ENCODE results near the gene CYB561D1.
A peak's percentile ranks its signal among the peaks of the same experiment; 100 is the strongest.
"Not testable (repeated sequence)": the region's sequence is repeated elsewhere in the genome, so short reads cannot be mapped to it uniquely, and the experiment has no call there.

CYB561D1 gene

GRCh38 chr1:109493805-109494539, at the start of gene CYB561D1:
TSS of gene CYB561D1 (plus strand) at chr1:109494094. CDS start at chr1:109494140, 46 bp downstream.
- Histone ChIP-seq H3K27me3 (ENCODE audit: insufficient read depth, low read length) (no peaks in the 10 kb centered on the region), H3K4me2 (ENCODE audit: low read length) (peak within 1 kb of the TSS; percentile 68), H3K9ac (ENCODE audit: low read length) (peak within 1 kb of the TSS; percentile 68), H3K36me3 (ENCODE audit: insufficient read depth, low read length) (peaks cover 10% of the 10 kb centered on the region; the same call in 1 of the 2 replicates), H3K79me2 (ENCODE audit: insufficient read depth, low read length) (no peaks in the 10 kb centered on the region), H4K20me1 (ENCODE audit: insufficient read depth, low read length) (no peaks in the 10 kb centered on the region), H3K4me3 (ENCODE audit: low read depth, low read length, poor library complexity, severe bottlenecking) (peak within 1 kb of the TSS; percentile 76), H2AFZ (ENCODE audit: low read length) (no peak within 1 kb of the TSS), H3K4me1 (ENCODE audit: insufficient read depth, low read length, severe bottlenecking) (peaks cover 17% of the 10 kb centered on the region), H3K9me3 (ENCODE audit: low read length) (no peaks in the 10 kb centered on the region), H3K27ac (ENCODE audit: low read depth, low read length, poor library complexity, severe bottlenecking) (peak within 1 kb of the TSS; percentile 60), H3K9me2 (ENCODE audit: low read depth, low read length) (no peaks in the 10 kb centered on the region), H3F3A (ENCODE audit: insufficient read depth, low read length) (no peaks in the 10 kb centered on the region)
- TF ChIP-seq, protein P1, sequence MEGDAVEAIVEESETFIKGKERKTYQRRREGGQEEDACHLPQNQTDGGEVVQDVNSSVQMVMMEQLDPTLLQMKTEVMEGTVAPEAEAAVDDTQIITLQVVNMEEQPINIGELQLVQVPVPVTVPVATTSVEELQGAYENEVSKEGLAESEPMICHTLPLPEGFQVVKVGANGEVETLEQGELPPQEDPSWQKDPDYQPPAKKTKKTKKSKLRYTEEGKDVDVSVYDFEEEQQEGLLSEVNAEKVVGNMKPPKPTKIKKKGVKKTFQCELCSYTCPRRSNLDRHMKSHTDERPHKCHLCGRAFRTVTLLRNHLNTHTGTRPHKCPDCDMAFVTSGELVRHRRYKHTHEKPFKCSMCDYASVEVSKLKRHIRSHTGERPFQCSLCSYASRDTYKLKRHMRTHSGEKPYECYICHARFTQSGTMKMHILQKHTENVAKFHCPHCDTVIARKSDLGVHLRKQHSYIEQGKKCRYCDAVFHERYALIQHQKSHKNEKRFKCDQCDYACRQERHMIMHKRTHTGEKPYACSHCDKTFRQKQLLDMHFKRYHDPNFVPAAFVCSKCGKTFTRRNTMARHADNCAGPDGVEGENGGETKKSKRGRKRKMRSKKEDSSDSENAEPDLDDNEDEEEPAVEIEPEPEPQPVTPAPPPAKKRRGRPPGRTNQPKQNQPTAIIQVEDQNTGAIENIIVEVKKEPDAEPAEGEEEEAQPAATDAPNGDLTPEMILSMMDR (IDR thresholded peaks at IDR 0.05; ENCODE audit: low read length), result peak; percentile 89
- no peak for TF ChIP-seq EZH2 (IDR thresholded peaks at IDR 0.05; ENCODE audit: borderline replicate concordance, low read length)

- TF ChIP-seq, protein P1 (IDR thresholded peaks at IDR 0.05; ENCODE audit: low read length), result no peak
- H3K9me2 ChIP-seq (ENCODE audit: low read depth, low read length), result no peaks in the 10 kb centered on the region
- H3K4me2 ChIP-seq (ENCODE audit: low read length), result no peak overlapping the region
- no peaks in the 10 kb centered on the region for H3F3A ChIP-seq (ENCODE audit: insufficient read depth, low read length)
- no peaks in the 10 kb centered on the region for H3K36me3 ChIP-seq (ENCODE audit: insufficient read depth, low read length)
- H3K4me3 ChIP-seq (ENCODE audit: low read depth, low read length, poor library complexity, severe bottlenecking), result no peak overlapping the region
- no peaks in the 10 kb centered on the region for H3K79me2 ChIP-seq (ENCODE audit: insufficient read depth, low read length)
- H2AFZ ChIP-seq (ENCODE audit: low read length), result no peak overlapping the region
- H3K9ac ChIP-seq (ENCODE audit: low read length), result no peak overlapping the region
- no peak overlapping the region for H3K27ac ChIP-seq (ENCODE audit: low read depth, low read length, poor library complexity, severe bottlenecking)
- H3K4me1 ChIP-seq (ENCODE audit: insufficient read depth, low read length, severe bottlenecking), result no peaks in the 10 kb centered on the region
- 0 out of 2 replicates have a peak, but pooled peaks cover 4% of the 10 kb centered on the region for H3K27me3 ChIP-seq (ENCODE audit: insufficient read depth, low read length)
- H4K20me1 ChIP-seq (ENCODE audit: insufficient read depth, low read length), result no peaks in the 10 kb centered on the region
- H3K9me3 ChIP-seq (ENCODE audit: low read length), result 0 out of 2 replicates have a peak, but pooled peaks cover 3% of the 10 kb centered on the region
Measured at GRCh38 chr1:109444346-109444745, 49.5 kb upstream of the CYB561D1 start.

- H3F3A ChIP-seq (ENCODE audit: insufficient read depth, low read length); H3K4me2 ChIP-seq (ENCODE audit: low read length); H3K27me3 ChIP-seq (ENCODE audit: insufficient read depth, low read length); H4K20me1 ChIP-seq (ENCODE audit: insufficient read depth, low read length); H3K4me1 ChIP-seq (ENCODE audit: insufficient read depth, low read length, severe bottlenecking); H3K4me3 ChIP-seq (ENCODE audit: low read depth, low read length, poor library complexity, severe bottlenecking); H2AFZ ChIP-seq (ENCODE audit: low read length); H3K9me3 ChIP-seq (ENCODE audit: low read length); H3K36me3 ChIP-seq (ENCODE audit: insufficient read depth, low read length); H3K27ac ChIP-seq (ENCODE audit: low read depth, low read length, poor library complexity, severe bottlenecking); H3K9me2 ChIP-seq (ENCODE audit: low read depth, low read length); H3K79me2 ChIP-seq (ENCODE audit: insufficient read depth, low read length); H3K9ac ChIP-seq (ENCODE audit: low read length): not testable (repeated sequence)
Measured at GRCh38 chr1:109445949-109446695, 47.8 kb upstream of the CYB561D1 start.
